ENCODE data around the gene GOLGA8S. TPM values are rescaled to one million over a fixed set of nuclear protein-coding genes. Genes with fewer than 3 reads are reported as not detected.

GOLGA8S gene
- total RNA-seq, 1 donor from 2014 or later: not detected

DNA sequence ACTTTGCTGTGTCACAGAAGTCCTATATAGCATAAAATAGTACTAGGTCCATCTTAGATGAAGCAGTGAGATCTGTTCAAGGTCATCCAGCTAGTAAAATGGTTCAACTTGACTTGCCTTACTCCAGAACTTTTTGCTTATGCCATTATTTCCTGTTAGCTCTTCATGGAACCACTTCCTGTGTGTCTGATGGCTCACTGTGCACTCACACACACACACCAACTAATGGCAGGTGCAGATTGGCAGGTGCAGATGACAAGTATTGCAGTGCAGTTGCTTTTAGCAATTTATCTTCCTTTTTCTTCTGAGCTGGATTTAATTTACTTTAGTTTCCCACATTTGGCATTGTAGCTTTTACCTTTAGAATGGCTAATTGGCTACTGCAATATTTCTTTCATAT, 29.8 kb downstream of the GOLGA8S start:
- Histone ChIP-seq H2AFZ (replicated peaks) (no peak overlapping the region), H3F3A (ENCODE audit: low read depth) (no peaks in the 10 kb centered on the region), H3K36me3 (no peaks in the 10 kb centered on the region), H3K4me1 (no peaks in the 10 kb centered on the region), H3K4me3 (no peak overlapping the region), H3K27me3 (no peaks in the 10 kb centered on the region), H4K20me1 (ENCODE audit: low read depth) (no peaks in the 10 kb centered on the region), H3K27ac (no peak overlapping the region), H3K9ac (no peak overlapping the region), H3K4me2 (no peak overlapping the region), H3K79me2 (ENCODE audit: low read depth) (no peaks in the 10 kb centered on the region), H3K9me3 (ENCODE audit: low read depth) (no peaks in the 10 kb centered on the region)
- peaks cover 3% of the 10 kb centered on the region for H3K27me3 Mint-ChIP-seq (ENCODE audit: insufficient read depth, low read depth)
- no peak for DNase-seq (ENCODE audit: low spot score)
- no peak overlapping the region for H3K27ac Mint-ChIP-seq
- peaks cover 10% of the 10 kb centered on the region for H3K4me1 Mint-ChIP-seq
- TF ChIP-seq EZH2phosphoT487 (IDR thresholded peaks at IDR 0.05) (no peak), EZH2 (IDR thresholded peaks at IDR 0.05) (no peak)
- TF ChIP-seq, protein P1, sequence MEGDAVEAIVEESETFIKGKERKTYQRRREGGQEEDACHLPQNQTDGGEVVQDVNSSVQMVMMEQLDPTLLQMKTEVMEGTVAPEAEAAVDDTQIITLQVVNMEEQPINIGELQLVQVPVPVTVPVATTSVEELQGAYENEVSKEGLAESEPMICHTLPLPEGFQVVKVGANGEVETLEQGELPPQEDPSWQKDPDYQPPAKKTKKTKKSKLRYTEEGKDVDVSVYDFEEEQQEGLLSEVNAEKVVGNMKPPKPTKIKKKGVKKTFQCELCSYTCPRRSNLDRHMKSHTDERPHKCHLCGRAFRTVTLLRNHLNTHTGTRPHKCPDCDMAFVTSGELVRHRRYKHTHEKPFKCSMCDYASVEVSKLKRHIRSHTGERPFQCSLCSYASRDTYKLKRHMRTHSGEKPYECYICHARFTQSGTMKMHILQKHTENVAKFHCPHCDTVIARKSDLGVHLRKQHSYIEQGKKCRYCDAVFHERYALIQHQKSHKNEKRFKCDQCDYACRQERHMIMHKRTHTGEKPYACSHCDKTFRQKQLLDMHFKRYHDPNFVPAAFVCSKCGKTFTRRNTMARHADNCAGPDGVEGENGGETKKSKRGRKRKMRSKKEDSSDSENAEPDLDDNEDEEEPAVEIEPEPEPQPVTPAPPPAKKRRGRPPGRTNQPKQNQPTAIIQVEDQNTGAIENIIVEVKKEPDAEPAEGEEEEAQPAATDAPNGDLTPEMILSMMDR (IDR thresholded peaks at IDR 0.05): no peak
- H3K9me3 Mint-ChIP-seq: peaks cover 26% of the 10 kb centered on the region
- no peaks in the 10 kb centered on the region for H3K36me3 Mint-ChIP-seq
- H3K4me3 Mint-ChIP-seq: no peak overlapping the region

DNA sequence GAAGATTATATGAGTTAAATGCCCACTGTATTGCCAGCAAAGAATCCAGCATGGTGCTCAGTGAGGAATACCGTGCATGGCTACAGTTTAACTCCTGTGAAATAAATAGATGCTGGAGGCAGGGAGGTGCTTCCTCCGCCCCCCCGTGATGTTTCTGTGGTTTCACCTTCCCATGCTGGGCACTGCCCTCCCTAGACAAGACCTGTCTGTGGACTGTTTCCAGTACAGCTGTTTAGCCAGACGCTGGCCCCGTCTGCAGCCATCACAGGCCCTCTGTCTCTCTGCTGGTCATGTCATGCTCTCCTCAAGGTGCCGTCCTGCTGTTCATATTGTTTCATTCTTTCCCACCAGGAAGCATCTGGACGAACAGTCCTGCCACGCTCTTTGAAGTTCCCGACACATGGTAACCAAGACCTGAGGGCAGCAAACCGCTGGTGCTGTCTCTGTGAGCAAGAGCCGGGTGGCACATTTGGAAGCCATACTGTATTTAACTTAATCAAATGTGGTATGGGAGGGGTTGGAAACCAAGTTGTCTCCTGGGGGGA, 31.4 kb downstream of the GOLGA8S start:
- Mint-ChIP-seq H3K27me3 (ENCODE audit: insufficient read depth, low read depth) (peaks cover 3% of the 10 kb centered on the region), H3K4me3 (no peak overlapping the region), H3K4me1 (peaks cover 10% of the 10 kb centered on the region), H3K36me3 (no peaks in the 10 kb centered on the region), H3K9me3 (peaks cover 26% of the 10 kb centered on the region), H3K27ac (no peak overlapping the region)
- no peak overlapping the region for H3K4me3 ChIP-seq
- no peaks in the 10 kb centered on the region for H3K36me3 ChIP-seq
- H3K79me2 ChIP-seq (ENCODE audit: low read depth): no peaks in the 10 kb centered on the region
- no peaks in the 10 kb centered on the region for H4K20me1 ChIP-seq (ENCODE audit: low read depth)
- H3K27me3 ChIP-seq: no peaks in the 10 kb centered on the region
- no peaks in the 10 kb centered on the region for H3K9me3 ChIP-seq (ENCODE audit: low read depth)
- no peak overlapping the region for H3K9ac ChIP-seq
- H3K4me1 ChIP-seq: no peaks in the 10 kb centered on the region
- TF ChIP-seq EZH2 (IDR thresholded peaks at IDR 0.05) (no peak), EZH2phosphoT487 (IDR thresholded peaks at IDR 0.05) (no peak)
- TF ChIP-seq, protein P1 (IDR thresholded peaks at IDR 0.05): no peak
- DNase-seq (ENCODE audit: low spot score): no peak
- no peak overlapping the region for H3K27ac ChIP-seq
- H3F3A ChIP-seq (ENCODE audit: low read depth): no peaks in the 10 kb centered on the region
- no peak overlapping the region for H3K4me2 ChIP-seq
- no peak overlapping the region for H2AFZ ChIP-seq (replicated peaks)

DNA sequence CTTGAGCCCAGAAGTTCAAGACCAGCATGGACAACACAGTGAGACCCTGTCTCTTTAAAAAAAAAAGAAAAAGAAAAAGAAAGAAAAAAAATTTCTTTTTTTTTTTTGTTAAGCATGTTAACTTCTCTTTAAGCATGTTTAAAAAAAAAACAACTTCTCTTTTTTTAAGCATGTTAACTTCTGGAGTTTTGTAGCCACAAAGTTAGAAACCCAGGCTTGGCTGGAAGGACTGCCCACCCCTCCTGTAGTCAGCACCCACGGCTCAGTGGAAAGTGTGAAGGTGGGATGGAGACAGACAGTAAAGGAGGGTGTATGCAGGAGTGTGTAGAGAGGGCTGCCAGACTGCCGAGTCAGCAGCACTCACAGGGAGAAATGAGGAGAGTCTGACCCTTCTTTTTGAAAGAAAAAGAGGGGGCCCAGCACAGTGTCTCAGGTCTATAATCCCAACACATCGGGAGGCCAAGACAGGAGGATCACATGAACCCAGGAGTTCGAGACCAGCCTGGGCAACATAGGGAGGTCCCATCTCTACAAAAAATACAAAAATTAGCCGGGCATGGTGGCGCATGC, 33.2 kb downstream of the GOLGA8S start:
- no peak overlapping the region for H3K4me3 ChIP-seq
- Mint-ChIP-seq H3K36me3 (no peaks in the 10 kb centered on the region), H3K27ac (no peak overlapping the region), H3K4me1 (peaks cover 10% of the 10 kb centered on the region), H3K4me3 (no peak overlapping the region), H3K9me3 (peaks cover 28% of the 10 kb centered on the region), H3K27me3 (ENCODE audit: insufficient read depth, low read depth) (peaks cover 3% of the 10 kb centered on the region)
- H3K27me3 ChIP-seq: no peaks in the 10 kb centered on the region
- TF ChIP-seq EZH2 (IDR thresholded peaks at IDR 0.05): no peak
- TF ChIP-seq, protein P1 (IDR thresholded peaks at IDR 0.05): no peak
- TF ChIP-seq EZH2phosphoT487 (IDR thresholded peaks at IDR 0.05): no peak
- no peaks in the 10 kb centered on the region for H3K9me3 ChIP-seq (ENCODE audit: low read depth)
- DNase-seq (ENCODE audit: low spot score): no peak
- H3K9ac ChIP-seq: no peak overlapping the region
- H4K20me1 ChIP-seq (ENCODE audit: low read depth): no peaks in the 10 kb centered on the region
- no peaks in the 10 kb centered on the region for H3K4me1 ChIP-seq
- no peak overlapping the region for H2AFZ ChIP-seq (replicated peaks)
- no peaks in the 10 kb centered on the region for H3K36me3 ChIP-seq
- H3F3A ChIP-seq (ENCODE audit: low read depth): no peaks in the 10 kb centered on the region
- no peak overlapping the region for H3K27ac ChIP-seq
- no peaks in the 10 kb centered on the region for H3K79me2 ChIP-seq (ENCODE audit: low read depth)
- no peak overlapping the region for H3K4me2 ChIP-seq
